Gastrocnemius medialis (tissue), 4 donors: ENCODE data around the gene DNAH6. TPM values are rescaled to one million over a fixed set of nuclear protein-coding genes. Genes with fewer than 3 reads are reported as not detected.

Source experiments
- ATAC-seq, 2 donors: fragments of 150-250 bp; one replicate each; pipeline ENCODE4 v1.9.1; 2016
- DNase-seq, 2 donors: peaks; one replicate each; pipeline ENCODE4 v3.0.0-alpha.2; 2019
- H3K27ac ChIP-seq, 4 donors: fragments of 200-600 bp; sonication (generic); 1 replicate in 1 of 4; 2 replicates in 3 of 4; pipeline ENCODE4 v1.5.1; 2016 to 2018; ENCODE audit warnings: mild to moderate bottlenecking in 2 of 4, moderate library complexity in 1 of 4
- H3K27me3 ChIP-seq, 3 donors: fragments of 200-600 bp; sonication (generic) in 2 of 3; 1 replicate in 1 of 3; 2 replicates in 2 of 3; pipeline versions ENCODE4 v1.5.1 to v1.6.0; 2016 to 2019; ENCODE audit warnings: mild to moderate bottlenecking in 1 of 3, moderate library complexity in 1 of 3
- H3K36me3 ChIP-seq, 2 donors: fragments of 200-600 bp; sonication (generic) in 1 of 2; one replicate each; pipeline ENCODE4 v1.5.1; 2017 to 2018
- H3K4me1 ChIP-seq, 2 donors: fragments of 200-600 bp; sonication (generic) in 1 of 2; one replicate each; pipeline ENCODE4 v1.5.1; 2016 to 2017; ENCODE audit warnings: mild to moderate bottlenecking in 2 of 2
- H3K4me3 ChIP-seq, 4 donors: fragments of 200-600 bp; sonication (generic) in 3 of 4; 1 replicate in 1 of 4; 2 replicates in 3 of 4; pipeline ENCODE4 v1.5.1; 2016 to 2019; ENCODE audit warnings: mild to moderate bottlenecking in 2 of 4
- H3K9me3 ChIP-seq, 3 donors: fragments of 200-600 bp; sonication (generic) in 2 of 3; 1 replicate in 1 of 3; 2 replicates in 2 of 3; pipeline ENCODE4 v1.5.1; 2016 to 2019
- CTCF ChIP-seq, 5 experiments: fragments of 450-650 bp in 3 of 5; fragments of 200-600 bp in 2 of 5; sonication (generic) in 2 of 5; IDR thresholded peaks in 4 of 5; conservative IDR thresholded peaks in 1 of 5; 1 replicate in 4 of 5; 2 replicates in 1 of 5; pipeline ENCODE4 v1.5.1; 2016 to 2019; ENCODE audit warnings: antibody characterized with exemption in 5 of 5, mild to moderate bottlenecking in 3 of 5, moderate library complexity in 3 of 5
- POLR2A ChIP-seq, 2 donors: fragments of 450-650 bp; IDR thresholded peaks; one replicate each; pipeline ENCODE4 v1.6.1; 2017; ENCODE audit warnings: antibody characterized with exemption in 2 of 2, mild to moderate bottlenecking in 2 of 2, moderate library complexity in 2 of 2
- in situ Hi-C, 4 donors: fragments of 200-750 bp; cut with MboI; loops; one replicate each; pipeline versions ENCODE4 v1.15.0 to v1.8.0; 2017; ENCODE audit warnings: low sequenced_read_pairs in 4 of 4
- intact Hi-C: fragments of 100-400 bp; cut with DNase I; formaldehyde crosslinking; loops from one replicate; pipeline ENCODE4 v1.15.1; 2023; ENCODE audit warnings: low total_unique reads
- total RNA-seq, 4 donors: library from RNA; depleted of rRNA; stranded (reverse); fragments of >200 nt; gene quantifications; one replicate each; pipeline versions ENCODE4 v1.1.0 to v1.2.3, GENCODE V29; 2016

The DNAH6 gene
- total RNA-seq, 4 donors from 2014 or later = not detected

- Histone ChIP-seq H3K4me3 (no peak overlapping the region), H3K4me1 (no peaks in the 10 kb centered on the region), H3K9me3 (no peaks in the 10 kb centered on the region), H3K27ac (no peak overlapping the region), H3K36me3 (no peaks in the 10 kb centered on the region), H3K27me3 (no peaks in the 10 kb centered on the region)
- in situ Hi-C loops = no loop called here
- no peak for ATAC-seq
- intact Hi-C loops = no loop called here
- TF ChIP-seq POLR2A (IDR thresholded peaks at IDR 0.05) (no peak), CTCF (IDR thresholded peaks at IDR 0.05 in 4 of 5, conservative IDR thresholded peaks at IDR 0.05 in 1 of 5) (no peak)
- no peak for DNase-seq
These were observed 3.1 kb downstream of the DNAH6 start for GRCh38 chr2:84519332-84519957.

GRCh38 chr2:84526562-84526961 is 10.3 kb downstream of the DNAH6 start:
- H3K9me3 ChIP-seq = no peaks in the 10 kb centered on the region
- DNase-seq (no peak), ATAC-seq (no peak)
- intact Hi-C loops = no loop called here
- H3K36me3 ChIP-seq = no peaks in the 10 kb centered on the region
- no peaks in the 10 kb centered on the region for H3K4me1 ChIP-seq
- TF ChIP-seq POLR2A (IDR thresholded peaks at IDR 0.05) (no peak), CTCF (IDR thresholded peaks at IDR 0.05 in 4 of 5, conservative IDR thresholded peaks at IDR 0.05 in 1 of 5) (no peak)
- no peaks in the 10 kb centered on the region for H3K27me3 ChIP-seq
- no peak overlapping the region for H3K27ac ChIP-seq
- no peak overlapping the region for H3K4me3 ChIP-seq
- in situ Hi-C loops = no loop called here

DNA sequence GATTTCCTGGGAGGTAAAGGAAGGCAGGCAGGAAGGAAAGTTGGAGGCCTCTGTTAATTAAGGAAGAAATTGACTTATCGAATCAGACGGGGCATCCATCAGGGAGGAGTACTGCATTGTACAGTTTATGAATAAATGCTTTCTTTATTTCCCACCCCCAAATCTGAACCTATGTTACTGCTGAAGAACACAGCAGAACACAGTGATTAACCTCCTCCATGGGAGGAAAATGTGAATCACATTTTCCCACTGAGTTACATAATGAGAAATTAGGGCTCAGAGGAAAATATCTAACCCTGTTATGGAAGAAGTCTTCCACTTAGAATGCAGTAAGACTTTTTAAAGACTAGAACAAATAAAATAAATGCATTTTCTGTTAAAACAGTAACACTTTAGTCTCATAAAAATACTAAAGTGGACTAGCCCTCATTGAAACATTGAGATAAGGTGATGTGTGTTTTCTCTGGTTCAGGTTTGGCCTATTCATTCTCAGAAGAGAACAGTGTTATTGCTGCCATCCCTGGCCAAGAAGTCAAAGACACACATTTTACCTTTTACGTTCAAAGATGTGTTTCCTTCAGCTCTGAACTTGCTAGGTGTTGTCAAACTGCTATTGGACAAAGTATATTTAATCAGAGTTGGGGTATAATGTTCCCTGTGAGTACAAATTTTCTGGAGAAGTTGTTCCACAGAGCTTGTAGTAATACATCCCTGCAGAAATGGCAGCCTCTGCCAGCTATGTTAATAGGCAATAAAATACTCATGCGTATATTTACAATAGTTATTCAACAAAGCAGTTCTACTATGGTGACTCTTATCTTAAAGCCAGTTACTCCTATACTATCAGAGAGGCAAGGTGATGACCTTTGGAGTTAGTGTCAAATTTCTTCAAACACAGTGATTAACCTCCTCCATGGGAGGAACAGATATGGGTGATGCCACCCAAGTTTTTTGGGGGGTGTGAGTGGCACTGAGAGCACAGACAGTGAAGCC is 11.1 kb downstream of the DNAH6 start:
- Histone ChIP-seq H3K36me3 (no peaks in the 10 kb centered on the region), H3K4me3 (no peak overlapping the region), H3K27ac (no peak overlapping the region), H3K27me3 (no peaks in the 10 kb centered on the region), H3K9me3 (no peaks in the 10 kb centered on the region), H3K4me1 (no peaks in the 10 kb centered on the region)
- DNase-seq (no peak), ATAC-seq (no peak)
- TF ChIP-seq CTCF (IDR thresholded peaks at IDR 0.05 in 4 of 5, conservative IDR thresholded peaks at IDR 0.05 in 1 of 5) = no peak
- no peak for TF ChIP-seq POLR2A (IDR thresholded peaks at IDR 0.05)
- in situ Hi-C loops (no loop called here), intact Hi-C loops (no loop called here)

GRCh38 chr2:84532291-84532690 is 16.0 kb downstream of the DNAH6 start:
- TF ChIP-seq CTCF (IDR thresholded peaks at IDR 0.05 in 4 of 5, conservative IDR thresholded peaks at IDR 0.05 in 1 of 5) (no peak), POLR2A (IDR thresholded peaks at IDR 0.05) (no peak)
- no peak for DNase-seq
- Histone ChIP-seq H3K36me3 (no peaks in the 10 kb centered on the region), H3K27me3 (no peaks in the 10 kb centered on the region), H3K9me3 (no peaks in the 10 kb centered on the region), H3K27ac (no peak overlapping the region), H3K4me1 (no peaks in the 10 kb centered on the region), H3K4me3 (no peak overlapping the region)
- intact Hi-C loops = no loop called here
- in situ Hi-C loops = no loop called here
- ATAC-seq = no peak
